GM12875 (cell line): ENCODE data around the gene ASPG.

Experiments used
- H3K4me3 ChIP-seq: one replicate; pipeline ENCODE4 v1.5.1; 2011; ENCODE audit warnings: low read depth, low read length, control low read depth
- CTCF ChIP-seq: IDR thresholded peaks from 2 replicates; pipeline ENCODE4 v1.5.1; 2011; ENCODE audit warnings: low read depth, mild to moderate bottlenecking, control low read depth, inconsistent platforms, low read length, moderate library complexity, borderline replicate concordance; ENCODE audit not compliant: insufficient read depth

The ASPG gene

GRCh38 chr14:104087981-104088850, 2.7 kb downstream of the ASPG start:
- TF ChIP-seq CTCF = no peak

GRCh38 chr14:104090071-104090748, 4.7 kb downstream of the ASPG start:
- TF ChIP-seq CTCF = no peak
- H3K4me3 ChIP-seq = no peak overlapping the region

More at GRCh38 chr14:104087981-104088850, 2.7 kb downstream of the ASPG start:
- no peak overlapping the region for H3K4me3 ChIP-seq

GRCh38 chr14:104091061-104091926, 5.8 kb downstream of the ASPG start:
- H3K4me3 ChIP-seq = no peak overlapping the region
- TF ChIP-seq CTCF = no peak

- TF ChIP-seq CTCF = no peak
- no peak overlapping the region for H3K4me3 ChIP-seq
Measured at GRCh38 chr14:104091927-104092771, 6.6 kb downstream of the ASPG start.

GRCh38 chr14:104092931-104093365, 7.4 kb downstream of the ASPG start:
- TF ChIP-seq CTCF = no peak

GRCh38 chr14:104093366-104094055, 8.0 kb downstream of the ASPG start:
- TF ChIP-seq CTCF = no peak
- H3K4me3 ChIP-seq = no peak overlapping the region

More at GRCh38 chr14:104092931-104093365, 7.4 kb downstream of the ASPG start:
- H3K4me3 ChIP-seq = no peak overlapping the region
